GM21390 (cell line): Measurements from ENCODE around the gene SRD5A3.

Experiments
- ATAC-seq: cut with Tn5 transposase; IDR thresholded peaks from one replicate; pipeline ENCODE4 v1.9.1; 2021; ENCODE audit not compliant: unreplicated experiment

SRD5A3 gene

GRCh38 chr4:55405073-55405472 lies 59.0 kb downstream of the SRD5A3 start:
- ATAC-seq: no peak

GRCh38 chr4:55406545-55406944 lies 60.5 kb downstream of the SRD5A3 start:
- no peak for ATAC-seq

- no peak for ATAC-seq
These were observed 61.1 kb downstream of the SRD5A3 start for GRCh38 chr4:55407119-55407518.

GRCh38 chr4:55407764-55408163 lies 61.7 kb downstream of the SRD5A3 start:
- ATAC-seq: no peak

GRCh38 chr4:55409468-55410171 lies 63.6 kb downstream of the SRD5A3 start:
- ATAC-seq: peak; percentile 58

- ATAC-seq: no peak
These were observed 64.4 kb downstream of the SRD5A3 start for GRCh38 chr4:55410431-55410830.

GRCh38 chr4:55411621-55412020 lies 65.6 kb downstream of the SRD5A3 start:
- ATAC-seq: no peak

GRCh38 chr4:55416176-55416575 lies 70.1 kb downstream of the SRD5A3 start:
- no peak for ATAC-seq
